Measurements from ENCODE around the gene PLK5.
"Not testable (repeated sequence)": the region's sequence is repeated elsewhere in the genome, so short reads cannot be mapped to it uniquely, and the experiment has no call there.

The PLK5 gene, protein sequence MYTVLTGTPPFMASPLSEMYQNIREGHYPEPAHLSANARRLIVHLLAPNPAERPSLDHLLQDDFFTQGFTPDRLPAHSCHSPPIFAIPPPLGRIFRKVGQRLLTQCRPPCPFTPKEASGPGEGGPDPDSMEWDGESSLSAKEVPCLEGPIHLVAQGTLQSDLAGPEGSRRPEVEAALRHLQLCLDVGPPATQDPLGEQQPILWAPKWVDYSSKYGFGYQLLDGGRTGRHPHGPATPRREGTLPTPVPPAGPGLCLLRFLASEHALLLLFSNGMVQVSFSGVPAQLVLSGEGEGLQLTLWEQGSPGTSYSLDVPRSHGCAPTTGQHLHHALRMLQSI

GRCh38 chr19:1523412-1524286, at the start of gene PLK5:
Gene PLK5 (plus strand): TSS chr19:1524077. CDS start chr19:1526997, 2,920 bp downstream.
- no peak for DNase-seq (ENCODE audit: low read depth)

DNA sequence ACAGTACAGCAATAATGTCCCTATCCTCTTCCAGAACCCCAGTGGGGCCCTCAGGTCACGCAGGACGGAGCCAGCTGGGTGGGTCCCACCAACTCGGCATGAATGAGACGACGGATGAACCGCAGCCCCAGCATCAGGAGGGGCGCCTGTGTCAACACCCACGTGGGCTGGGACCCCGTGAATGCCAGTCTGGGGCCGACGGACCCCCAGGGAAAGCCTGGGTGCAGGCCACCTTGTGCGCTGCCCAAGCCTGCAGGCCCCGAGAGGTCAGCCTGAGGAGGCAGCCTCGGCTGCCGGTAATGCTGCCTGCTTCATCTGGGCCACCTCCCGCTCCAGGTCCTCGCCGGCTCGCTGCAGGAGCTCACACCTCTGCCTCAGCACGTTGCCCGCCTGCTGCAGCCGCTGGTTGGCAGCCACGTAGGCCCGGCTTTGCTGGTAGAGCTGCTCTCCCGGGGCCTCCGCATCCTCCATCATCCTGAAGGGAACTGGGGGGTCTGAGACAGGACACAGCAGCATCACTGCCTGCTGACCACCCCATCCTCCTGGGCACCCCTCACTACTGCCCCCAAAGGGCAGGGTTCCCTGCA, 49.0 kb upstream of the PLK5 start:
- DNase-seq (ENCODE audit: low read depth) = no peak

DNA sequence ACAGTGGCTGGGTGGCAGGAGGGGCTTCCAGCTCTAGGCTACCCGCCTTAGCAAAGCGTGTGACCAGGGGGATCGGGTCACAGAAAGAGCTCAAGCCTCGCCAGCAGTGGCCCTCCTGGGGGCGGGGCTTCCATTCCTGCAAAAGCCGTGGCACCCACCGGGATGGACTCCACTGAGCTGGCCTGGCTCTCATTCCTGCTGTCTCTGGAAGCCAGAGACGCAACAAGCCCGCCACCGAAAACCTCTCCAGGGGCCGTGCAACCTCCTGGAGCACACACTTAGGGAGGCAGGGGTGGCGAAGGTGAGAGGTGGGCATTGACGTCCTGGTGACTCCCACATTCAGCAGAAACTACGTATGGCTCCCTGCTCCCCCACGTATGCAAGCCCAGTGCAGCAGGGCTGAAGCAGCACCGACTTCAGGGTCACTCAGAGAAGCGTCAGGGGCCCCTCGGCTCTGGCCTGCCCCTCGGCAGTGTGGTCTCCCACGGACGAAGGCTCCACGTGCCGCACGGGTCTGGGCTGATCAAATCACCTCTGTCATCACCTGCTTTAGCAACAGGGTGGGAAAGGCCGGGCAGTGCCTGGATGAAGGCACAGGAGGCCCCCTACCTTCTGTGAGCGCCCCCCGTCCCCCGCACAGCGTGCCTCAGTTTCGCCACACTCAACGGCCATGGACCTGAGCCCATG, 48.0 kb upstream of the PLK5 start:
- DNase-seq (ENCODE audit: low read depth) = no peak

DNA sequence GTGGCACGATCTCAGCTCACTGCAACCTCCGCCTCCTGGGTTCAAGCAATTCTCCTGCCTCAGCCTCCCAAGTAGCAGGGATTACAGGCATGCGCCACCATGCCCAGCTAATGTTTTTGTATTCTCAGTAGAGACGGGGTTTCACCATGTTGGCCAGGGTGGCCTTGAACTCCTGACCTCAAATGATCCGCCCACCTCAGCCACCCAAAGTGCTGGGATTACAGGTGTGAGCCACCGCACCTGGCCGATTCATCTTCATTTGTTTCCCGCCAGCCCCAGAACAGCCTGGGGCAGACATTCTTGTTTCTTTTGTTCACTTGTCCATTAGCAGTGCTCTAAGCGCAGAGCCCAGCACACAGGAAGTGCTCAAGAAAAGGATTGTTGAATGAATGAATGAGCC, 46.8 kb upstream of the PLK5 start:
- not testable (repeated sequence) for DNase-seq (ENCODE audit: low read depth)

DNA sequence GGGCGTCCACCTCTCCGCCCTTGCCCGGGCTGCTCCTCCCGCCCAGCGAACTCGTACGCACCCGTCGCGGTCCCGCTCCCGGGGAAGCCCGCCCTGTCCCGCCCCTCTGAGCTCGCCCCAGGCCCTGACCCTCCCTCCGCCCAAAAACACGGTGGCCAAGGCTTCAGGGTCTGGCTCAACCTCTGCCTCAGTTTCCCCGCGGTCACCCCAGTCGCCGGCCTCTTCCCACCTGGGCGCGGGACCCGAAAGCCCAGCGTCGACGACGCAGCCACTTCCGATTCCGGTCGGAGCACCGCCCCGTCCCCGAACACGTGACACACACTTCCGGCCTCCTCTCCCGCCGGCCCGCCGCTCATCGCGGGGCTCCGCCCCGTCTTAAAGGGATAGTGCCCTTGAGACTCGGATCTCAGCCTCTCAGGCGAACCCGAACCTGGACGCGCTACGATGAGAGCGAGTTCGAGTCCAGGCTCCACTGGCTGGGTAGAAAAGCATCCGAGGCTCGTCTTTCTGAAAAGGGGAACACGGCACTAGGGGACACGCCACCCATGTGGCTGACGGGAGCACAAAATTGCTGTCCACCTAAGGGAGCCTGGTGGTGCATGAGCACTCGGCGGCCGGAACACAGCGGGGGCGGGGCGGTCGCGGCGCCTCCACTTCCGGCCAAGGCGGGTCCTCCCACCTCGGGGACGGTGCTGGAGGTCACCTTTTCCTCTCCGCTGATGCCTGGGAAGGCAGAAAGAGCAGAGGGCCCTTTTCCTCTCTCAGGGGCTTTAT, 44.8 kb upstream of the PLK5 start, which contains the start of gene C19orf25:
TSS of gene C19orf25 (minus strand) at position 282 of the 774 bp plus-strand sequence. CDS start 312 bp downstream, outside the sequence.
- DNase-seq (ENCODE audit: low read depth) = peak; percentile 79

DNA sequence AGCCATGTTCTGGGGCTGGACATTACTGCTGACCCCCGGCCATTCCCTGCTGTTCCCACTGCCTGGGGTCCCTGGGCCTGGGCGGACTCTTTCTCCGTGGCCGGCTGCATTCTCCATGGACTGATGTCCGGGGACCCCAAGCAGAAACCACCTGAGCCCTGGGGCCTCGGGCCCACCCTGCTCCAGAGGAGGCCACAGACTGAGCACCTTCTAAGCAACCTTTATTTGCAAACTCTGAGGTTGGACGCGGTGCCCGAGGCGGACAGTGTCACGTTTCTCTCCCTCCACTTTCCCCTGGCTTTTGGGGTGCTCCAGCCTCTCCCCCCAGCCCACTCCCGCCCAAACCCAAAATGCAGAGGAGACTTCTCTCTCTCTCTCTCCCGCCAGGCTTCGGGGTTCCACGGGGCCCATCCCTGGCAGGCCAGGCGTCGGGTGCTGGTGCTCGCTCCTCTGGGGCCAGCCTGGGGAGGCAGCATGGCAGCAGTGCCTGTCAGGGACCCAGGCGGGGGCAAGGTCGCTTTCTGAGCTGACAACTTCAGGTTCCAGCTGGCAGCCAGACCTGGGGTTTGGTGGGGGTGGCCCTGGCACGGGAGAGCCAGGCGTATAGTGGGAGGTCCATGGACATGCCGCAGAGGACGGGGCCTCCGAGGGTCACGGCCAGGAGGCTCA, 42.5 kb upstream of the PLK5 start:
- no peak for DNase-seq (ENCODE audit: low read depth)

DNA sequence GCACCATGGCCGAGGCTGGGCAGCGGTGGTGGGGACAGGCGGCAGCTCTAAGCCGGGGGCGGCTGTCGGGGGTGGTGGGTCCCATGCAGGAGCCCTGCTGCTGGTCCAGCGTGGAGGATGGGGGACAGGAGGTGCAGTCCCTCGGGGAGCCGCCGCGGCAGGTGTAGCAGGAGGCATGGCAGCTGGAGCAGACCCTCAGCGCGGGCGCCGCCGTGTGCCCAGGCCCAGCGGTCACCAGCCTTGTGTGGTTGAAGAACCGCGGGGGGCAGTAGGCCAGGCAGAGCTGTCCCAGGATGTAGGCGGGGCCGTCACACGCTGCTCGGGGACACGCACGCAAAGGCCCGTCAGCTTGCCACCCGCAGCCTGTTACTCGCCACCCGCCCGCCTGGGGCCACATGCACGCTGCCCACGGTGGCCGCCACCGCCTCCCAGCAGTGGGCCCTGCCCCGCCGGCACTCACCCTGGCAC, 42.0 kb upstream of the PLK5 start:
- no peak for DNase-seq (ENCODE audit: low read depth)

- no peak for DNase-seq (ENCODE audit: low read depth)
Observed at GRCh38 chr19:1482361-1483130, 41.3 kb upstream of the PLK5 start.

DNA sequence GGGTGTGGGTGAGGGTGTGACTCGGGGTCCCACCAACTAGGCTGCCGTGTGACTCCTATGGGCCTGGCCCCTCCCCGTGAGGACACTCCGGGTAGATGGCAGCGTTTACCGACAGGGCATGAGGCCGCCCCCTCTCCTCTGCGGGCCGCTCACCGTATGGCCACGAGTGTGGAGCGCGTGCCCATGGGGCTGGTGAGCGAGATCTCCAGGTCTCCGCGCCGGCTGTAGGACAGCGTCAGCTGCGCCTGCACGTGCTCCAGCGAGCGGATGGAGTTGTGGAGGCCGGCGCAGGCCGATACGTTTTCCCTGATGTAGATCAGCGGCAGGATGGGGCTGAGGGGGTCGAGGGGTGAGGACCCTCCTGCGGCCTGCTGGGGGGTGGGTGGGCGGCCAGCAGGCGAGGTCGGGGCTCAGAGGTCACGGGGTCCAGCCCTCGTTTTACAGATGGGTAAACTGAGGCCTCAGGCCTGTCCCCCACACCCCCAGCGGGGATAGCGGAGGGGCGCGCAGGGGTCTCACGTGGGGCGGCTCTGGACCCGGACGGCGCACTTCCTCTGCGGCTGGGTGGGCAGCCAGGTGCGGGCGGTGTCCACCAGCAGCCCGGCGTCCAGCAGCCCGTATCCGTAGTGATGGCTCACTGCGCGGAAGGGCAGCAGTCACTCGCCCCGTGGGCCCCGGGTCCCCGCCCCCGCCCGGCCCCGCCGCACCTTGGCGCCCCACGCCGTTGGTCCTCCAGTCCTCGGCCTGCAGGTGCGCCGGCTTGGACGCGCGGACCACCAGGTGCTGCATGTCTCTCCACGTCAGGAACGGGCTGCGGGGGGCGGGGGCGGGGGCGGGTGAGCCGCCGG, 40.5 kb upstream of the PLK5 start:
- no peak for DNase-seq (ENCODE audit: low read depth)

GRCh38 chr19:1483979-1484428, 39.9 kb upstream of the PLK5 start:
- DNase-seq (ENCODE audit: low read depth) = no peak

- DNase-seq (ENCODE audit: low read depth) = no peak
Observed at GRCh38 chr19:1486720-1487575, 36.9 kb upstream of the PLK5 start.

GRCh38 chr19:1487576-1488281, 36.1 kb upstream of the PLK5 start:
- no peak for DNase-seq (ENCODE audit: low read depth)

- no peak for DNase-seq (ENCODE audit: low read depth)
Observed at GRCh38 chr19:1488282-1488601, 35.6 kb upstream of the PLK5 start.

- no peak for DNase-seq (ENCODE audit: low read depth)
Observed at GRCh38 chr19:1489463-1490310, 34.2 kb upstream of the PLK5 start.

DNA sequence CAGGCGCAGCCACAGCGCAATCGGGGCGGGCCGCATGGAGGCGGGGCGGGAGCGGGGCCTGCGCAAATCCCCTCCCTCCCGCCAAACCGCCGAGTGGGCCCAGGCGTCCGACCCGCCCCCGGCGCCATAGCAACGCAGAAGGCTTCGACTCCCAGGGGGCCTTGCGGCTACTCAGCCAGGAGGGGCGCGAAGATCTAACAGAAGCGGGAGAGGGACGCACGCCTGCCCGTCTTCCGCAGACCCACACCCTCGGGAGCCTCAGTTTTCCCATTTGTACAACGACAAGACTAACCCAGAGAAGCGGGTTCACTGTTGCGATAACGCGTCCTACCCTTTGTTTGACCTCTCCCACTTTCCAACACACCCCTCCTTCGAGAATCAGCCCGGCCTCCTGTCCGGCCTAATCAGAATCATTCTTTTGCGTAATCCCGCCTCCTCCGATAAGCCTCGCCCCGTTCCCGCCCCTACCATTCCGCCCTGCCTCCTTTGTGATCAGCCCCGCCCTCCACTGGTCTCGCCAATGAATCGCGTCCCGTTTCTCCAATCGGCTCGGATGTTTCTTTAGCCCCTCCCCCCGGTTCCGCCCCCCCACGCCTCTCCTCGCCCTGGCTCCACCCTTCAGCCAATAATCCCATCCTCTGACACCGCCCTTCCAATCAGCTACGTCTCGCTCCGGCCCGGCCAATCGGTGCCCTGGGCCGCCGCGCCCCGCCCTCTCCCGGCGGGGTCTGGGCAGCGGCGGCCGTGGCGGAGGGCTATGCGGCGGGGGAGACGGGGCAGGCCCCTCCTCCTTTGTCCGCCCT, 33.4 kb upstream of the PLK5 start, which contains the start of gene PCSK4:
TSS of gene PCSK4 (minus strand) at position 40 of the 803 bp plus-strand sequence. CDS start at position 36, 4 bp downstream.
- DNase-seq (ENCODE audit: low read depth) = peak; percentile 93
